Stimulated activated naive CD4-positive, alpha-beta T cell treated with Interleukin-2 at 50 U/mL for 16 hours (primary cell): Measurements from ENCODE around the gene SLC44A1.

Experiments used
- DNase-seq: peaks from one replicate; lab custom pipeline; 2025; lab: John Stamatoyannopoulos, UW

SLC44A1 gene

DNA sequence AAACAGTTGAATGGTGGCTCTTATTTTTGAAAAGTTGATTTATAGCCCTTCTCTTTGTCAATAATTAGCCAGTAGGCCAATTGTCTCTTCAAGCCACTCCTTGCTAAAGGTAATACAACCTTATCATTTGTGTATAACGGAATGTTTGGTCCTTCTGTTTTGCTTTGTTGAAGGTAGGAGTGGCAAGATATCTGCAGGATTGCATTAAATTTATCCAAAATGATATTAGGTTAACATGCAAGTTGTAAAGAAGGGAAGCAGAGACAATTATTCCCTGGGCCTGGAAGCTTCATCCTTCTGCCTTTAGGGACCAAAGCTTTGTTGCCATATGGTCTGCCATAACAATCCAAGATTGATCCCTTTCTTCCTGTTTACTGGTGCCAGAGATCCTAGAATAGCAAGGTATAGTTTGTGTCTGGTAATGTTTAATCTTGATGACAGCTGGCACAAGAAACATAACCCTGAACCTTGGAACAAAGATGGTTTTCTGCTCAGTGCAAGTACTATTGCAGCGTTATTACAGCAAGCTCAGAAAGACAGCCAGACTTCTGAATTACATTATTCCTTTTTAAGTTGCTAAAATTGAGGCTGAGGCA lies 187.9 kb downstream of the SLC44A1 start:
- no peak for DNase-seq

DNA sequence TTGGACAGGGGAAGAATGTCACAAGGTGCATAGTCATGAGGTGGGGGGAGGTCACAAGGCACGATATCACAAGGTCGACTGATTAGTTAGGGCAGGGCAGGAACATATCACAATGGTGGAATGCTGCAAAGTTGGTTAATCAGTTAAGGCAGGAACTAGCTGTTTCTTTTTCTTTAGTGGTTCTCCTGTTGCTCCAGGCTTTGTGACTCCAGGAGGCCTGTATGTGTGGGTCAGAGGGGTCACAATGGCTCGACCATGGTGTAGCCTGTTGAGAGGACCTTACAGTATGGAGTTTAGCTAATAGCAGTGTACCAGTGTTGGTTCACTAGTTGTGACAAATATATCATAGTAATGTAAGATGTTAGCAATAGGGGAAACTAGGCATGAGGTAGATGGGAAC lies 191.0 kb downstream of the SLC44A1 start:
- DNase-seq: no peak

DNA sequence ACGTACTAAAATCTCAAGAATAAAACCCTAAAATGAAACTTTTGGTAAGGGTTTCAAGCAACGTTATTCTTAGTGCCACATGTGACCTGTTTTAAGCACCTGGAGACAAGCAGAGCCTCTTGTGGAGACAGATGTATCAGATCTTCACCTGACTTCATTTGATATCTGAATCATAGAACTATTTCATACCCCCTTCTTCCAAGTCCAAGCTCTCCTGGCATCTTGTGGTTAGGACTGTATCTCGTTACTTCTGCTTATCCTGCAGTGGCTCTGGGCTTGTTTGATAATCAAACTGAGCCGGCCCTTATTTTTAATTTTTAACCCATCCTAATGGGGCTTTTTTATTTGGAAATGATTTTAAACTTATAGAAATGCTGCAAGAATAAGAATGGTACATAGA lies 192.3 kb downstream of the SLC44A1 start:
- no peak for DNase-seq

DNA sequence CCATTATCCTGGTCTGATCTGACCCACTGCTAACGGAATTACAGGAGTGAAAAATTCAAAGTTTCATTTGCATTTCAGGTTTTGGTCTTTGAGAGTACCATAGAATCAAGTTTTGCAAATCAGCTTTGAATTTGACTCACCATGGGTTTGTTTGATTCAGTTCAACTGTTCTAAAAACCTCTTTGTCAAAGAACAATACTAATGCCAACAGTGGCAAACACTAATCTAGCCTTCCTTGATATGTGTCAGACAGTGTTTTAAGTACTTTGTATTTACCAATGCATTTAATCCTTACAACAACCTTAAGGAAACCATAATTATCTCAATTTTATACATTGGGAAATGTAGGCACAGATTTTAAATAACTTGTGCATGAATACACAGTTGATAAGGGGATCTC lies 193.3 kb downstream of the SLC44A1 start:
- DNase-seq: no peak

DNA sequence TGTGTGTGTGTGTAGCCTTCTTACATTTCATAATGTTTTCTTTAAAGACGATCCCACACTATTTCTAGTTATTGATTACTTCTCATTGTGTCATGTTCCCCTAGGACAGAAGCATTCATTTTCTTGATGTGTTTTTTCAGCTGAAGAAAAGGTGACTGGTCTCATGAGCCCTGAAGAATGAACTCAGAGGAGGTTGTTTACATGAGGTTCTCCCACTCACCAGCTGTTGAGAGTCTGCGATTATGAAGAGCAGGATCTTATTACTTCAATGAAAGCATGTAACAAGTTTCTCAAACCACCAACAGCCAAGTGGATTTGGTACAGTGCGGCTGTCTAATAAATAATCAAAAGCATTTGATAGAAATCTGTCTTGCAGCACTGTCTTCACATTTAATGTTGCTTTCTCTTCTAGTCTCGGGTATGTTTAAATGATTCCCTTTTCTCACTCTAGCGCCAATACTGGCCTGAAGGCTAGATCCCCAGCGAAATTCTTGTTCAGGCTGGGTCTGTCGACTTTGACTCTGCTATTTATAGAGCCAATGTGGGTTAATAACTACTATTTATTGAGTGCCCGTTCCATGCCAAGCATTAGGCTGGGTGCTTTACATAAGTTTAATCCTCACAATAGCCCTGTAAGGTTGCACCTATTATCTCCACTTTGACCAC lies 193.8 kb downstream of the SLC44A1 start:
- DNase-seq: no peak

DNA sequence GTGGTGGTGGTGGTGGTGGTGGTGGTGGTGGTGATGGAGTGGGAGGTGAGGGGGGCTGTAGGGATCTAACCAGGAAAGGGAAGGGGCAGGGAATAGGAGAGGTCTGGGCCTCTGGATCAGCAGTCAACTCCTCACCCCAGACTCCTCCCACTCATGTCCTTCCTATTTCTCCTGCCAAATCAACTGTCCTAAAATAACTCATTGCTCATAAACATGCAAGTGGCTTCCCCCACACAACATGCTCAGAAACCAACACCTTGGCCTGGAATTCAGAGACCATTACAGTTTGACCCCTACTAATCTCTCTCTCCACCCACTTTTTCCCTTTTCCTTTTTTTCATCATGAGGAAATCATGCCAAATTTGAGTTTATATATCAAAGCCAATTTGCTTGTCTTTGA lies 195.0 kb downstream of the SLC44A1 start:
- DNase-seq: no peak

DNA sequence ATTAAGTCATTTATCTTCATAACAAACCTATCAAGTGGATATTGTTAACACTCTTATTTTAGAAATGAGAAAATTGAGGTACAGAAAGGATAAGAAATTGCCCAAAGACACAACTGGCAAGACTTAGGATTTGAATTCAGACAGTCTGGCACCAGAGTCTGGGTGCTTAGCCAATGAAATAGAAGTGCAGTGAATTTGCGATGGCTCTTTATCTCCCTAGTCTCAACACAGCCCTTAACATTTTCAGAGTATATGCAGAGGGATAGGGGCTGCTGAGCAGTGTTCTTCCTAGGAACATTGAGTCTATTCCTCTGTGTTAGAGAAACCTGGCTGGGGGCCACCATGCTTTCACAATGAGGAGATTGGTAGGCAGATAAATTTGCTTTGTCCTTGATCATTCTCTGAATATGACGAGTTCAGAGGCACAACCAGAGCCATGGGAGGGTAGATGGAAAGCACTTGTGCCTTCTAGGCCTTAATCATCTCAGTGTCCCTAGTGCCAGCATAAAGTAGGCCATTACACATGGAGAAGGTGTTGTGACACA lies 197.2 kb downstream of the SLC44A1 start:
- DNase-seq: no peak

DNA sequence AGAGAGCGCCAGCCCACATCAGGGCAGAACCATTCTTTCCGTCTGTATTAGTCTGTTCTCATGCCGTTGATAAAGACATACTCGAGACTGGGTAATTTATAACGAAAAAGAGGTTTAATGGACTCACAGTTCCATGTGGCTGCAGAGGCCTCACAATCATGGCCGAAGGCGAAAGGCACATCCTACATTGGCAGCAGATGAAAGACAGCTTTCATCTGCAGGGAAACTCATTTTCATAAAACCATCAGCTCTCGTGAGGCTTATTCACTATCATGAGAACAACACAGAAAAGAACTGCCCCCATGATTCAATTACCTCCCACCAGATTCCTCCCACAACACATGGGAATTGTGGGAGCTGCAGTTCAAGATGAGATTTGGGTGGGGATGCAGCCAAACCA lies 198.7 kb downstream of the SLC44A1 start:
- no peak for DNase-seq

DNA sequence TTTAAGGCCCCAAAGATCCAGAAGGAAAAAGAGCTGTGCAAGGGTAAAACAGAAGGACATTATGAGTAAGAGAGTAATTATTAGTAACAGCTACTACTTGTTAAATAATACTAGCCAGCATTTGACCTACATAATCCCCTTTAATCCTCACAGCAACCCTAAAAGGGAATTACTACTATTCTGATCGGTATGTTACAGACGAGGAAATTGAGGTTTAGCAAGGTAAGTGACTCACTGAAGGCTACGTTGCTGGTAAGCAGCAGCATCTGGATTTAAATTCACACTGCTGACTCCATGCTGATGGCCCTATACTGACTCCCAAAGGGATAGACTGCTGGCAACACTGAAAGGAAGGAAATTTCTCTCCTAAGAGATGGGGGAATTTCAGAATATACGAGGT lies 199.7 kb downstream of the SLC44A1 start:
- DNase-seq: no peak

DNA sequence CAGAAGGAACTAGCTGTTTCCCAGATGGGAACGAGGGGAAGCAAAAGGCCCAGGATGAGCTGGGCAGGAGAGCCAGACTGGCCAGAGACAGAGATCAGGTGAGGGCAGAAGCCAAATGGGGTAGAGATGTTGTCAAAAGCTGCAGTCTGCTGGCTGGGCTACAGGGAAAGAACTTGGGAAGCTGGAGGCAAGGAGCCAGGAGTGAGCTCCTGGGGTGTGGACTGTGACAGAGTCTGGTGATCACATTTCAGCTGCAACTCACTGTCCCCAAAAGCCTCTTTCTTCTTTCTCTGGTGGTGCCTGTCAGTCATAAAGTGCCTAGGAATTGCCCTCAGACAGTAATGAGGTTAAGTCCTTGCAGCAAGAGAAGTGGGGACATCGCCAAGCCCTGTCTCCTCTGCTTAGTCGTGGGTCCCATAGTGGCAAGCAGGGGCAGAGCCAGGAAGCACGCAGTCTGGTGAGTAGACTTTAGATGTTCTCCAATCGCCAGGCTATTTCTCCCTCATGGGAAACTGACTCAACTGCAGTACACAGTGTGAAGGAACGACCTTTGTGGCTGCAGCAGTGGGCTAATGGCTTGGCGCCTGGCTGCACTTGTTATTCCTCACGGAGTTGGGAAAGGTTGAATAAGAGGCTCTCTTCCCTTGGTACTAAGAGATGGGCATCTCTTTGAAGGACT lies 200.9 kb downstream of the SLC44A1 start:
- DNase-seq: no peak

DNA sequence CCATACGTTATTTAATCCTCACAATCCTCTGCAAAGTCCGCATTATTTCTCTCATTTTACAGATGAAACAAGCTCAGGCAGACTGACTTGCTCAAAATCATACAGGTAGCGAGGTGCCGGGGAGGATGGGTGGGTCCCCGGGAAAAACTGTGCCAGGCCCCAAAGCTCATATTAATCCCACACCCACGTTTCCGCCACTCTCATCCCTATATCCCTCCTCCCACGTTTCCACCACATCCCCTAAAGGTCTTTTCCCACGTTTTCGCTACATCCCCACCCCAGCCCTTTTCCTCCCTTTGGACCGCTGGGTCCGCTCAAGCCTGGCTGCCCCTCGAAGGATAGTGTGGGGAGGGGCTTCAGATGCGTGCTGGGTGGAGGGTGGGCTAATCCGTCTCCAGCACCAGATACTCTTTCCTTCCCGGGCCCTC lies 202.9 kb downstream of the SLC44A1 start:
- no peak for DNase-seq

DNA sequence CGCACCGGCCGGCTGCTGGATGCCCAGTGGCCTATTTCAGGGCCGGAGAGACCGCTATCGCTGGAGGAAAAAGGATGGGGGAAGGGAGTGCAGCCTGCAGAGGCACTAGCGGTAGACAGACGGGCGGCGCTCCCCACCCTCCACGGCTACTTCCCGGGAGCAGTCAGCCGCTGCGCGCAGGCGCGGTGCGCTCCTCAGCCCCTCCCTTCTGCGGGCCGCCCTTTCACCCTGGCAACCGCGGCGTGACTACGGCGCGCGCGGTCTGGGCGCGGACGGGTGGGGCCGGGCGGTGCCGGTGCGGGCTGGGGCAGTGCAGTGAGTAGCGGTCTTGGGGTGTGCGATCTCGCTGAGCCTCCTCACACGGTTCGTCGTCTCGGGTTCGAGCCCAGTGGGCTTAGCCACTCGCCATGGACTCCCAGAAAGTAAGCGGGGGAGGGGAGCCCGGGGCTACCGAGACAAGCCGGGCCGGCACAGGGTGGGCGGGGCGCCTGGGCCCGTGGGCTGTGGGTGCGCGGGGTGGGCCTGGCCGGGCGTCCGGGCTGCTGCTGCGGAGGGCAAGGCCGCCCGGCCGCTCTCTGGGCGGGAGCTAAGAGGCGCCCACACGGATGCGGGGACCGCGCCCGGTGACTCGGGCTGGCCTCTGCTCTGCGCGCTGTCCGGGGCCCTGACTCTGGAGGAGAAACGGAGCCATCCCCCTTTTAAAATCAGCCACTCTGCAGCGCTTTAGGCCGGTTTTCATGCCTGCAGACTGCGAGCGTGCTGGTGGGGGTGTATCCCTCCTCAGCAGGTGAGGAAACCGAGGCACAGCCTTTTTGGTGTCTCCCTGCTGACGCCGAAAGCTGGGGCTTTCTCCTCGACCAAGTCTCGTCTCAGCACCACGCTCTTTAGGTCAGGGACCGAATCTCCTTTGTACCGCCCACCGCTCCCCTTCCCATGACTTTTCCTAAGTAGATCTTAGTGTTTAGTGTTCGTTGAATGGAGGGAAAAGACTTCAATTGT lies 203.7 kb downstream of the SLC44A1 start, which contains the start of gene FSD1L:
Gene FSD1L (plus strand): TSS at position 221 of the 999 bp plus-strand sequence. CDS start 187 bp downstream, at position 408.
- peak; percentile 75 for DNase-seq

DNA sequence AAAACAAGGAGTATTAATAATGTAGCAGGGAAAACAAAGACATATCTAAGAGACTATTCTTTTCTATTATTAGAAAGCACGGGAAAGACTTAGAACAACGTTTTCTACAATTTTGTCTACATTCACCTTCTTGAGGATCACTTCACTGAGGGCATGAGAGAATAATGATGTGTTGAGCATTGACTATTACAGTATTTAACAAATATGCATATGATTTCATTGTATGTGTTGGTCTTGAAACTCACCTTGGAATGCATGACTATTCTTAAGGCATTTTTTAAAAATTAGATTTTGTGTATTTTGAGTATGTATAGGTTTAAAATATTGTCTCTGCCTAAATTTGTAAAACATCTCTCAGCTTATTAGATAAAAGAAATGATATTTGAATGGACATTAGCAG lies 204.6 kb downstream of the SLC44A1 start:
- DNase-seq: no peak

DNA sequence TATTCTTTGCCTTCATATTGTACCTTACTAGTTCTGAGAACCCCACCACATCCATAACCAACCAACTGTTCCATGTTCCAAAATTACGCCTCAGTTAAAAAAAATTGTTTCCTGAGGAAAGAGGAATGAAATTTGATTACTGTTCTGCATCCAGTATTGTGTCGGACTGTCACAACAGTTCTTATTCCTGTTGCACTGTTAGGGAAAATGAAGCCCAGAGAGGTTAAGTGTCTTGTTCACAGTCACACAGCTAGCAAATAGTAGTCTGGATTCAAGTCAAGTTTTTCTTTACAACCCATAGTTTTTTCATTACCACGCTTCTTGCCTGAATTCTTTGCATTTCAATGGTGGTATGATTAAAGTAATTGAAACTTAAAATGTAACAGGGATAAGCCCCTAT lies 207.7 kb downstream of the SLC44A1 start:
- DNase-seq: no peak

DNA sequence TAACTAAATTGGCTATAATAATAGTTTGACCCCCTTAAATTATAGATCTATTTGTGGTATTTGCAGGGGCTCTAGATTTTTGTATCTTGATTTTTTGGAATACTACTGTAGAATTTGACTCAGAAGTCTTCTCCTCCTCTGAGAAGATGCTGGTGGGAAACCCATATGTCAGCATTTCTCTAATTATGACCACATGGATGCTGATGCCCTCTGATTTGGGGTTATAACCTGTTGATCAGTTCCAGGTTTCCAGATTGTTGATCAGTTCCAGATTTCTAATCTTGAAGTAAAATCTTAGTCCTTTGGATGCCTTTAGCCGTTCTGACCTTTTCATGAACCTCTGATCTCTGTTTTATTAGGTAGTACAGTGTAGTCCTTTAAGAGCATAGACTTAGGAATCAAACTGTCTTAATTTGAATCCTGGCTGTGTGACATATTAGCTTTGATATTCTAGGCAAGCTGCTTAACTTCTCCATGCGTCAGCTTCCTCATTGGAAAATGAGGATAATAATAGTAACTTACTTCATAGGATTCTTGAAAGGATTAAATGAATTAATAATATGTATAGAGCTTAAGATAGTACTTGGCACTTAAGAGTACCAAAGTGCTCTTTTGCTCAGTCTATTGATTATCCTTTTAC lies 211.5 kb downstream of the SLC44A1 start:
- no peak for DNase-seq

DNA sequence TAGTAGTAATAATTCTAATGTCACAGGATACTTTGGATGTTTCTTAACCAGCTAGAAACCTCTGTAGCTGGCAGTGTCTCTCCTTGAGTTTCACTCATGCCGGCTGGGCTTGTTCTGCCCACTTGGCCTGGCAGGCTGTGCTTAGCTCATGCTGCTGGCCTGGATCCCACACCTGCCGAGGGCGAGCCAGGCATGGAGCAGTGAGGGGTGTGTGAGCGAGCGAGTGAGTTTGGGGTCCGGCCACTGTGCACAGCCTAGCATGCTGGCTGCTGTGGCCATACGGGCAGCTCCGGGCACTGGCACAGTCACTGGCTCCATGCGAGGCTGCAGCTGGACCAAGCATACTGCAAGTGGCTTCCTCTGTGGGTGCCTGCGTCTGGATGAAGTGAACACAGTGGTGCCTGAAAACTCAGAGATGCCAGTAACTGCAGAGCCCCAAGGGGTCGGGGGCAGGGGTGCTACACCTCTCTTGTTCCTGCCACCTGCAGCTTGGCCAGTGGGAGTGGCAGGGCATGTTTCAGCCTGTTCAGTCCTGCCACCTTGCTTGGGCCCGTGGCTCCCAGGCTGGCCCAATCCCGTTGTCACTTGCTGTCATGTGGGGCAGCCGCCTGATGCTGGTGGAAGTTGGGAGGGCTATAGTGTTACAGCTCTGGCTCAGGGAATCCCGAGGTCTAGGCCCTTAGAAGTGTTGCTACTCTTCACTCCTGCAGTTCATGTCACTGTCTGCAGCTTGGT lies 213.3 kb downstream of the SLC44A1 start:
- DNase-seq: no peak

DNA sequence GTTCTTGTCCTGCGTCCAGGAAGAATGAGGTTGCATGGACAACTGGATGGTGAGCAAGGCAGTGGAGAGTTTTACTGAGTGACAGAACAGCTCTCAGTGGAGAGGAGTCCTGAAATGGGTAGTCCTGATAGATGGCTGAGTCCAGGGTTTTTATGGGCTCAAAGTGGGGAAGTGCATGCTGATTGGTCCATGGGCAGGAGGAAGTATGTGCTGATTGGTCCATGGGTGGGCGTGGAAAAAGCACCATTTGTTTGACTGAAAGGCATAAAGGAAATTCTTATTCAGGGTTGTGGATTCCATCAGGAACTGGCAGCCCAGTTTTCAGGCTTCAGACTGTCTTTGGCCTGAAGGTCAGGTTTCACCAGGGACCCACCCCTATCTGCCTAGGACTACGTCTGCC lies 214.0 kb downstream of the SLC44A1 start:
- DNase-seq: no peak

DNA sequence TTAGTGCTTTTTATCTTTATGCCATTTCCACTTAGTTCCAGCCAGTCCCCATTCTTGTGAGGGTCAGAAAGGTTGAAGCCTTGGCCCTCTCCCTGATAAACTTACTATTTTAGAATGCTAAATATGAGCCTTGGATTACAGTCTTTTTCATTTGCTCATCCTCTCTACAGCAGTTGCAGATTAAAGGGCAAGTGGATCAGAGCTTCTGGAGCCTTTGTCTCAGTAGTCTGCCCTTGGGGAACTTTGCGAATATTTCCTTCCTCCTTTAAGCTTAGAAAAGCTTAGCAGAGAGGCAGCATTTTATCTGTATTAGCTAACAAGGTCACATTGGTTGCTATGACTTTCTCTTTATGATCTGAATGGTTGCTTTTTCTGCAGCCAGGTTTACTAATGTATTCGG lies 214.9 kb downstream of the SLC44A1 start:
- DNase-seq: no peak

DNA sequence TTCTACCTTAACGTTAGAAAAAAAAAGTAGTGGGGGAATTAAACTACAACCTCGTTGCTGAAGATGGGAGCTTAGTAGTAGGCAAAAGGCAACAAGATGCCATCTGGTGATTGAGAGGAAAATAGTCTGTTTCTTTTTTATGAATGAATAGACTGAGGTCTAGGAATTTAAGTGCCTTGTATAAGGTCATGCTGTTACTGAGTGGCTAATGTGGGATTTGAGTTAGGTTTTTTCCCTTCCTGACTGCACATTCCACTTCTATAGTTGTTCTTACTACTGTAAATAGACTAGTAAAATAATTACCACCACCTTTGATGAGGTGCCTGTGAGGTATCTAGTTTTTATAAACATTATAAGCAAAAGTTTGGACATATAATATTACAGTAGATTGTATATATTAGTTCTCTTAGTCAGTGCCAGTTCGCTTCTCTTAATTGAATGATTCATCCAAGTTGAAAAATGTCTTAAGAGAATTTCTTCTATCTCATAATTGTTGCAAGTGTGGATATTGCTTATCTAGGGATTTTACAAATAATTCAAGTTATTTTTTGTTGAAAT lies 222.5 kb downstream of the SLC44A1 start:
- DNase-seq: no peak

DNA sequence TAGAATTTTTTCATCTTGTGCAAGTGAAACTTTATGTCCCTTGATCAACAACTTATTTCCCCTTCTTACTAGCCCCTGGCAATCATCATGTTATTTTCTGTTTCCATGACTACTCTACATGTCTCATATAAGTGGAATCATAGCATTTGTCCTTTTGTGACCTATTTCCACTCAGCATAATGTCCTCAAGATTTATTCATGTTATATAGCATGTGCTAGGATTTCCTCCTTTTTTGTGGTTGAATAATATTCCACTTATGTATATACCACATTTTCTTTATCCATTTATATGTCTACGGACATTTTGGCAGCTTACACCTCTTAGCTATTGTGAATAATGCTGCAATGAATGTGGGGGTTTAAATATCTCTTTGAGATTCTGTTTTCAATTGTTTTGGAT lies 224.4 kb downstream of the SLC44A1 start:
- no peak for DNase-seq
